Tibial nerve (tissue), 4 donors: ENCODE data around the gene LRRC46.

Source experiments
- EP300 ChIP-seq, 2 donors: sonication (generic); formaldehyde crosslinking; IDR thresholded peaks; one replicate each; pipeline ENCODE4 v1.6.1; 2017; ENCODE audit warnings: antibody characterized with exemption in 2 of 2, mild to moderate bottlenecking in 1 of 2
- POLR2A ChIP-seq, 2 donors: fragments of 450-650 bp; IDR thresholded peaks; one replicate each; pipeline ENCODE4 v1.6.1; 2017; ENCODE audit warnings: antibody characterized with exemption in 2 of 2, mild to moderate bottlenecking in 2 of 2, moderate library complexity in 2 of 2
- TF ChIP-seq, protein P1 (sequence below), 5 experiments: fragments of 200-600 bp in 3 of 5; fragments of 450-650 bp in 2 of 5; sonication (generic) in 3 of 5; IDR thresholded peaks; one replicate each; pipeline ENCODE4 v1.5.1; 2016 to 2019; ENCODE audit warnings: antibody characterized with exemption in 5 of 5, mild to moderate bottlenecking in 3 of 5, moderate library complexity in 2 of 5

GRCh38 chr17:47843391-47843730 is 11.9 kb downstream of the LRRC46 start:
- TF ChIP-seq, protein P1, sequence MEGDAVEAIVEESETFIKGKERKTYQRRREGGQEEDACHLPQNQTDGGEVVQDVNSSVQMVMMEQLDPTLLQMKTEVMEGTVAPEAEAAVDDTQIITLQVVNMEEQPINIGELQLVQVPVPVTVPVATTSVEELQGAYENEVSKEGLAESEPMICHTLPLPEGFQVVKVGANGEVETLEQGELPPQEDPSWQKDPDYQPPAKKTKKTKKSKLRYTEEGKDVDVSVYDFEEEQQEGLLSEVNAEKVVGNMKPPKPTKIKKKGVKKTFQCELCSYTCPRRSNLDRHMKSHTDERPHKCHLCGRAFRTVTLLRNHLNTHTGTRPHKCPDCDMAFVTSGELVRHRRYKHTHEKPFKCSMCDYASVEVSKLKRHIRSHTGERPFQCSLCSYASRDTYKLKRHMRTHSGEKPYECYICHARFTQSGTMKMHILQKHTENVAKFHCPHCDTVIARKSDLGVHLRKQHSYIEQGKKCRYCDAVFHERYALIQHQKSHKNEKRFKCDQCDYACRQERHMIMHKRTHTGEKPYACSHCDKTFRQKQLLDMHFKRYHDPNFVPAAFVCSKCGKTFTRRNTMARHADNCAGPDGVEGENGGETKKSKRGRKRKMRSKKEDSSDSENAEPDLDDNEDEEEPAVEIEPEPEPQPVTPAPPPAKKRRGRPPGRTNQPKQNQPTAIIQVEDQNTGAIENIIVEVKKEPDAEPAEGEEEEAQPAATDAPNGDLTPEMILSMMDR (IDR thresholded peaks at IDR 0.05), result no peak
- TF ChIP-seq POLR2A (IDR thresholded peaks at IDR 0.05), result no peak
- no peak for TF ChIP-seq EP300 (IDR thresholded peaks at IDR 0.05)
